Liver (tissue), 9 donors: ENCODE results near the gene FLVCR2. TPM values are rescaled to one million over a fixed set of nuclear protein-coding genes. Genes with fewer than 3 reads are reported as not detected.

Source experiments
- DNase-seq: peaks from one replicate; pipeline ENCODE4 v3.0.0-alpha.2; 2017; ENCODE audit warnings: low spot score
- H3K27ac ChIP-seq, 2 donors: one replicate each; pipeline ENCODE4 v1.7.0; 2013; ENCODE audit warnings: inconsistent platforms in 2 of 2, low read length in 2 of 2, control low read depth in 1 of 2, low read depth in 1 of 2, mild to moderate bottlenecking in 1 of 2
- H3K27me3 ChIP-seq, 4 donors: one replicate each; pipeline versions ENCODE4 v1.6.1 to v1.7.0; 2013; ENCODE audit warnings: low read length in 3 of 4, inconsistent platforms in 1 of 4, mild to moderate bottlenecking in 1 of 4, moderate library complexity in 1 of 4; ENCODE audit not compliant: control insufficient read depth in 4 of 4, insufficient read depth in 4 of 4
- H3K36me3 ChIP-seq, 4 donors: one replicate each; pipeline versions ENCODE4 v1.6.1 to v1.7.0; 2013; ENCODE audit warnings: low read length in 3 of 4, mild to moderate bottlenecking in 3 of 4, low read depth in 1 of 4, moderate library complexity in 1 of 4; ENCODE audit not compliant: control insufficient read depth in 4 of 4, insufficient read depth in 3 of 4
- H3K4me1 ChIP-seq, 4 donors: one replicate each; pipeline versions ENCODE4 v1.6.1 to v1.7.0; 2013; ENCODE audit warnings: low read length in 3 of 4, mild to moderate bottlenecking in 3 of 4, moderate library complexity in 1 of 4; ENCODE audit not compliant: control insufficient read depth in 4 of 4, insufficient read depth in 4 of 4
- H3K4me3 ChIP-seq, 3 donors: one replicate each; pipeline versions ENCODE4 v1.6.1 to v1.7.0; 2013; ENCODE audit warnings: low read length in 3 of 3, control low read depth in 1 of 3, low read depth in 1 of 3, mild to moderate bottlenecking in 1 of 3
- H3K9ac ChIP-seq, 2 donors: one replicate each; pipeline ENCODE4 v1.7.0; 2013; ENCODE audit warnings: low read length in 2 of 2, mild to moderate bottlenecking in 2 of 2, moderate library complexity in 2 of 2, control low read depth in 1 of 2, low read depth in 1 of 2
- H3K9me3 ChIP-seq, 4 donors: one replicate each; pipeline versions ENCODE4 v1.6.1 to v1.7.0; 2013; ENCODE audit warnings: low read length in 3 of 4; ENCODE audit not compliant: control insufficient read depth in 4 of 4
- ATF3 ChIP-seq: IDR thresholded peaks from 2 replicates; pipeline ENCODE4 v1.6.1; 2016; ENCODE audit warnings: antibody characterized with exemption
- CTCF ChIP-seq: fragments of 150-350 bp; IDR thresholded peaks from 2 replicates; pipeline ENCODE4 v1.5.1; 2017; ENCODE audit warnings: improper control_type of control experiment, low read depth, low read length; ENCODE audit not compliant: missing input control
- EGR1 ChIP-seq, 2 donors: IDR thresholded peaks; 2 replicates each; pipeline ENCODE4 v1.6.1; 2016 to 2018; ENCODE audit warnings: antibody characterized with exemption in 2 of 2, low read depth in 2 of 2
- FOXA1 ChIP-seq: IDR thresholded peaks from 2 replicates; pipeline ENCODE4 v1.6.1; 2016; ENCODE audit warnings: antibody characterized with exemption
- GABPA ChIP-seq, 2 donors: IDR thresholded peaks in 1 of 2; conservative IDR thresholded peaks in 1 of 2; 2 replicates each; pipeline ENCODE4 v1.6.1; 2016; ENCODE audit warnings: antibody characterized with exemption in 2 of 2, mild to moderate bottlenecking in 1 of 2, moderate library complexity in 1 of 2
- HNF4A ChIP-seq, 2 donors: conservative IDR thresholded peaks; 2 replicates each; pipeline ENCODE4 v1.6.1; 2016; ENCODE audit warnings: antibody characterized with exemption in 2 of 2, mild to moderate bottlenecking in 2 of 2
- HNF4G ChIP-seq: IDR thresholded peaks from 2 replicates; pipeline ENCODE4 v1.6.1; 2016; ENCODE audit warnings: antibody characterized with exemption
- JUND ChIP-seq, 2 donors: IDR thresholded peaks; 2 replicates each; pipeline ENCODE4 v1.6.1; 2016; ENCODE audit warnings: antibody characterized with exemption in 2 of 2
- MAX ChIP-seq: IDR thresholded peaks from 2 replicates; pipeline ENCODE4 v1.6.1; 2016; ENCODE audit warnings: antibody characterized with exemption
- NR2F2 ChIP-seq: IDR thresholded peaks from 2 replicates; pipeline ENCODE4 v1.6.1; 2016; ENCODE audit warnings: antibody characterized with exemption
- RAD21 ChIP-seq, 2 donors: IDR thresholded peaks; 2 replicates each; pipeline ENCODE4 v1.6.1; 2016; ENCODE audit warnings: antibody characterized with exemption in 2 of 2, mild to moderate bottlenecking in 2 of 2
- RXRA ChIP-seq, 2 donors: IDR thresholded peaks; 2 replicates each; pipeline ENCODE4 v1.6.1; 2017 to 2018; ENCODE audit warnings: antibody characterized with exemption in 2 of 2, mild to moderate bottlenecking in 1 of 2
- SP1 ChIP-seq: IDR thresholded peaks from 2 replicates; pipeline ENCODE4 v1.6.1; 2018; ENCODE audit warnings: antibody characterized with exemption, mild to moderate bottlenecking
- TAF1 ChIP-seq: conservative IDR thresholded peaks from 2 replicates; pipeline ENCODE4 v1.6.1; 2016; ENCODE audit warnings: antibody characterized with exemption, mild to moderate bottlenecking
- YY1 ChIP-seq: IDR thresholded peaks from 2 replicates; pipeline ENCODE4 v1.6.1; 2016; ENCODE audit warnings: antibody characterized with exemption, mild to moderate bottlenecking
- WGBS: extraction: QIAGEN DNeasy Blood & Tissue Kit; methylation state at CpG from one replicate; pipeline ENCODE4 v1.1.7; 2013; 5-methylcytosine and 5-hydroxymethylcytosine counted together
- polyA plus RNA-seq, 2 donors: library from polyadenylated mRNA; stranded (reverse) in 1 of 2; unstranded in 1 of 2; fragments of 200-250 nt in 1 of 2; fragments of >200 nt in 1 of 2; fragmentation: Nextera tagmentation in 1 of 2; extraction: Ambion mirVana in 1 of 2; gene quantifications; one replicate each; pipeline versions ENCODE4 v1.2.1 to v1.2.3, GENCODE V29; 2013 to 2015
- total RNA-seq, 2 donors: library from RNA; depleted of rRNA; stranded (reverse); fragments of >200 nt; gene quantifications; one replicate each; pipeline ENCODE4 v1.2.3, GENCODE V29; 2014
- TF ChIP-seq, protein P1 (sequence below): IDR thresholded peaks from 2 replicates; pipeline ENCODE4 v1.6.1; 2016; ENCODE audit warnings: antibody characterized with exemption, mild to moderate bottlenecking
- donor health status: healthy.
- donor health status: healthy.
- donor health status: healthy.
- donor health status: healthy.
- donor health status: healthy.

Gene FLVCR2
- total and polyA plus RNA-seq, 4 donors = 8.7 to 13.1 (median 11.3) TPM

DNA sequence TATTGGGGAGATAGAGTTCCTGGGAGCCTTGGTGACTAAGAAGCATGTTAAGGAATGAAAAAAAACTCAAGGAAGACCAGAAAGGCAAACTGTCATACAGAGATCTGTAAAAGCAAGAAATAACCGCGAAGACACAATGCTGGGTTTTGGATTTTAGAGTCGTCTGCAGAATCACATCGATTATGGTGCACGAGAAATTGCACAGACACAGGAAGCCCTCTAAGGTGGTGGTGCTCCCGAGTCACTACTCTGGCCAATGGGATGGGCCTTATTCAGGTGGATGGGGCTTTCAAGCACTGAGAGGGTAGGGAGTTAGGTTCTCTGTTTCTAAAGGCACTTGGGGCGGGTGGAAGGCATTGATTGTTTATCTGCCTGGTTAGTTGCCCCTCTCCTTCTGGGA lies 10.3 kb upstream of the FLVCR2 start:
- 94% methylated on average over 7 of the region's 7 CpGs for WGBS
- no peak overlapping the region for H3K9ac ChIP-seq
- no peak overlapping the region for H3K27ac ChIP-seq
- no peaks in the 10 kb centered on the region for H3K9me3 ChIP-seq
- DNase-seq = no peak
- no peak overlapping the region for H3K4me3 ChIP-seq
- no peaks in the 10 kb centered on the region for H3K27me3 ChIP-seq
- H3K36me3 ChIP-seq = no peaks in the 10 kb centered on the region
- no peaks in the 10 kb centered on the region for H3K4me1 ChIP-seq
- no peak for TF ChIP-seq EGR1 (IDR thresholded peaks at IDR 0.05; ENCODE audit: low read depth in 2 of 2)
- no peak for TF ChIP-seq RAD21 (IDR thresholded peaks at IDR 0.05)
- TF ChIP-seq ATF3 = no peak
- TF ChIP-seq CTCF = no peak
- no peak for TF ChIP-seq YY1
- no peak for TF ChIP-seq HNF4A (conservative IDR thresholded peaks at IDR 0.05)
- no peak for TF ChIP-seq MAX
- TF ChIP-seq RXRA (IDR thresholded peaks at IDR 0.05) = no peak
- no peak for TF ChIP-seq SP1
- TF ChIP-seq, protein P1, sequence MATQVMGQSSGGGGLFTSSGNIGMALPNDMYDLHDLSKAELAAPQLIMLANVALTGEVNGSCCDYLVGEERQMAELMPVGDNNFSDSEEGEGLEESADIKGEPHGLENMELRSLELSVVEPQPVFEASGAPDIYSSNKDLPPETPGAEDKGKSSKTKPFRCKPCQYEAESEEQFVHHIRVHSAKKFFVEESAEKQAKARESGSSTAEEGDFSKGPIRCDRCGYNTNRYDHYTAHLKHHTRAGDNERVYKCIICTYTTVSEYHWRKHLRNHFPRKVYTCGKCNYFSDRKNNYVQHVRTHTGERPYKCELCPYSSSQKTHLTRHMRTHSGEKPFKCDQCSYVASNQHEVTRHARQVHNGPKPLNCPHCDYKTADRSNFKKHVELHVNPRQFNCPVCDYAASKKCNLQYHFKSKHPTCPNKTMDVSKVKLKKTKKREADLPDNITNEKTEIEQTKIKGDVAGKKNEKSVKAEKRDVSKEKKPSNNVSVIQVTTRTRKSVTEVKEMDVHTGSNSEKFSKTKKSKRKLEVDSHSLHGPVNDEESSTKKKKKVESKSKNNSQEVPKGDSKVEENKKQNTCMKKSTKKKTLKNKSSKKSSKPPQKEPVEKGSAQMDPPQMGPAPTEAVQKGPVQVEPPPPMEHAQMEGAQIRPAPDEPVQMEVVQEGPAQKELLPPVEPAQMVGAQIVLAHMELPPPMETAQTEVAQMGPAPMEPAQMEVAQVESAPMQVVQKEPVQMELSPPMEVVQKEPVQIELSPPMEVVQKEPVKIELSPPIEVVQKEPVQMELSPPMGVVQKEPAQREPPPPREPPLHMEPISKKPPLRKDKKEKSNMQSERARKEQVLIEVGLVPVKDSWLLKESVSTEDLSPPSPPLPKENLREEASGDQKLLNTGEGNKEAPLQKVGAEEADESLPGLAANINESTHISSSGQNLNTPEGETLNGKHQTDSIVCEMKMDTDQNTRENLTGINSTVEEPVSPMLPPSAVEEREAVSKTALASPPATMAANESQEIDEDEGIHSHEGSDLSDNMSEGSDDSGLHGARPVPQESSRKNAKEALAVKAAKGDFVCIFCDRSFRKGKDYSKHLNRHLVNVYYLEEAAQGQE = no peak
- TF ChIP-seq NR2F2 = no peak
- no peak for TF ChIP-seq HNF4G
- no peak for TF ChIP-seq TAF1
- TF ChIP-seq FOXA1 = no peak
- TF ChIP-seq JUND (IDR thresholded peaks at IDR 0.05) = no peak
- no peak for TF ChIP-seq GABPA (IDR thresholded peaks at IDR 0.05 in 1 of 2, conservative IDR thresholded peaks at IDR 0.05 in 1 of 2)

- no peaks in the 10 kb centered on the region for H3K27me3 ChIP-seq
- no peaks in the 10 kb centered on the region for H3K9me3 ChIP-seq
- no peak for TF ChIP-seq GABPA (IDR thresholded peaks at IDR 0.05 in 1 of 2, conservative IDR thresholded peaks at IDR 0.05 in 1 of 2)
- TF ChIP-seq EGR1 (IDR thresholded peaks at IDR 0.05; ENCODE audit: low read depth in 2 of 2) = no peak
- no peak overlapping the region for H3K27ac ChIP-seq
- no peaks in the 10 kb centered on the region for H3K36me3 ChIP-seq
- DNase-seq = no peak
- WGBS = 92% methylated on average over 6 of the region's 6 CpGs
- H3K4me1 ChIP-seq = no peaks in the 10 kb centered on the region
- H3K4me3 ChIP-seq = no peak overlapping the region
- H3K9ac ChIP-seq = no peak overlapping the region
Measured at GRCh38 chr14:75568791-75569190, 9.6 kb upstream of the FLVCR2 start.
